ENCODE measurements around the gene CRYBB1.

GRCh38 chr22:26597026-26597425 is 20.8 kb downstream of the CRYBB1 start:
- no peak for TF ChIP-seq CTCF (IDR thresholded peaks at IDR 0.05; ENCODE audit: borderline replicate concordance, extremely low read depth, low read length, poor library complexity, severe bottlenecking)
- no peak for TF ChIP-seq EZH2 (IDR thresholded peaks at IDR 0.05; ENCODE audit: borderline replicate concordance, low read depth, low read length, severe bottlenecking)

Measured in DND-41 (cell line).